Neural cell (in vitro differentiated cells): ENCODE results near the gene MSANTD2.

Experiments used
- EP300 ChIP-seq: fragments of 450-650 bp; conservative IDR thresholded peaks from 2 replicates; pipeline ENCODE4 v1.6.1; 2014; ENCODE audit warnings: antibody characterized with exemption, mild to moderate bottlenecking, moderate library complexity; ENCODE audit not compliant: poor library complexity, severe bottlenecking
- EZH2 ChIP-seq: fragments of 200-600, 300-800 bp; shearing (Covaris generic), sonication (generic); IDR thresholded peaks from 2 replicates; pipeline ENCODE4 v1.6.1; 2014; ENCODE audit warnings: antibody characterized with exemption, low read length, borderline replicate concordance, mild to moderate bottlenecking; ENCODE audit not compliant: insufficient read depth, poor library complexity, severe bottlenecking
- MXI1 ChIP-seq: fragments of 450-650 bp; conservative IDR thresholded peaks from 2 replicates; pipeline ENCODE4 v1.6.1; 2014; ENCODE audit warnings: antibody characterized with exemption, mild to moderate bottlenecking; ENCODE audit not compliant: poor library complexity, severe bottlenecking
- POLR2AphosphoS5 ChIP-seq: IDR thresholded peaks from 2 replicates; pipeline ENCODE4 v1.6.1; 2012
- RAD21 ChIP-seq: fragments of 450-650 bp; conservative IDR thresholded peaks from 2 replicates; pipeline ENCODE4 v1.6.1; 2014; ENCODE audit warnings: antibody characterized with exemption, mild to moderate bottlenecking, moderate library complexity
- SMC3 ChIP-seq: fragments of 450-650 bp; conservative IDR thresholded peaks from 2 replicates; pipeline ENCODE4 v1.6.1; 2014; ENCODE audit warnings: antibody characterized with exemption, mild to moderate bottlenecking, moderate library complexity; ENCODE audit not compliant: poor library complexity
- TF ChIP-seq, protein P1 (sequence below): fragments of 450-650 bp; IDR thresholded peaks from 2 replicates; pipeline ENCODE4 v1.5.1; 2014; ENCODE audit warnings: antibody characterized with exemption, mild to moderate bottlenecking, moderate library complexity; ENCODE audit not compliant: poor library complexity, severe bottlenecking
- TF ChIP-seq, protein P2 (sequence below): IDR thresholded peaks from 2 replicates; pipeline ENCODE4 v1.6.1; 2012; ENCODE audit warnings: borderline replicate concordance

DNA sequence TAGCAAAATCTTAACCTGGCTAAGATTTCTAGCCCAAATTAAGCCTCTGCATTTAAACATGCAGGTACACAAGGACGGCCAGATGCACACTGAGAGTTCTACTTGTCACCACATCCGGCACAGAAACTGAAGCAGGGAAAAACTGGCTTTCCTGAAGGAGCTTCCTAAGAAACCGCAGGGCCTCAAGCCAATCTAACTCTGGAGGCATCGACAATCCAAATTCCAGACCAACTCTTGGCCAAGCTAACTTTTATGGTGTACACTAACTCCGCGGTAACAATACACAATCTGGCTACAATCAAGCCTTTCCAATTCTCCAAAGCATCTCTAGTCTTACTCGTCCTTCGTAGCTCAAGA is 1.2 kb downstream of the MSANTD2 start:
- TF ChIP-seq POLR2AphosphoS5 (no peak), EZH2 (no peak), RAD21 (peak; percentile 9), MXI1 (no peak), SMC3 (no peak), EP300 (no peak)
- TF ChIP-seq, protein P1, sequence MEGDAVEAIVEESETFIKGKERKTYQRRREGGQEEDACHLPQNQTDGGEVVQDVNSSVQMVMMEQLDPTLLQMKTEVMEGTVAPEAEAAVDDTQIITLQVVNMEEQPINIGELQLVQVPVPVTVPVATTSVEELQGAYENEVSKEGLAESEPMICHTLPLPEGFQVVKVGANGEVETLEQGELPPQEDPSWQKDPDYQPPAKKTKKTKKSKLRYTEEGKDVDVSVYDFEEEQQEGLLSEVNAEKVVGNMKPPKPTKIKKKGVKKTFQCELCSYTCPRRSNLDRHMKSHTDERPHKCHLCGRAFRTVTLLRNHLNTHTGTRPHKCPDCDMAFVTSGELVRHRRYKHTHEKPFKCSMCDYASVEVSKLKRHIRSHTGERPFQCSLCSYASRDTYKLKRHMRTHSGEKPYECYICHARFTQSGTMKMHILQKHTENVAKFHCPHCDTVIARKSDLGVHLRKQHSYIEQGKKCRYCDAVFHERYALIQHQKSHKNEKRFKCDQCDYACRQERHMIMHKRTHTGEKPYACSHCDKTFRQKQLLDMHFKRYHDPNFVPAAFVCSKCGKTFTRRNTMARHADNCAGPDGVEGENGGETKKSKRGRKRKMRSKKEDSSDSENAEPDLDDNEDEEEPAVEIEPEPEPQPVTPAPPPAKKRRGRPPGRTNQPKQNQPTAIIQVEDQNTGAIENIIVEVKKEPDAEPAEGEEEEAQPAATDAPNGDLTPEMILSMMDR = no peak
- TF ChIP-seq, protein P2, sequence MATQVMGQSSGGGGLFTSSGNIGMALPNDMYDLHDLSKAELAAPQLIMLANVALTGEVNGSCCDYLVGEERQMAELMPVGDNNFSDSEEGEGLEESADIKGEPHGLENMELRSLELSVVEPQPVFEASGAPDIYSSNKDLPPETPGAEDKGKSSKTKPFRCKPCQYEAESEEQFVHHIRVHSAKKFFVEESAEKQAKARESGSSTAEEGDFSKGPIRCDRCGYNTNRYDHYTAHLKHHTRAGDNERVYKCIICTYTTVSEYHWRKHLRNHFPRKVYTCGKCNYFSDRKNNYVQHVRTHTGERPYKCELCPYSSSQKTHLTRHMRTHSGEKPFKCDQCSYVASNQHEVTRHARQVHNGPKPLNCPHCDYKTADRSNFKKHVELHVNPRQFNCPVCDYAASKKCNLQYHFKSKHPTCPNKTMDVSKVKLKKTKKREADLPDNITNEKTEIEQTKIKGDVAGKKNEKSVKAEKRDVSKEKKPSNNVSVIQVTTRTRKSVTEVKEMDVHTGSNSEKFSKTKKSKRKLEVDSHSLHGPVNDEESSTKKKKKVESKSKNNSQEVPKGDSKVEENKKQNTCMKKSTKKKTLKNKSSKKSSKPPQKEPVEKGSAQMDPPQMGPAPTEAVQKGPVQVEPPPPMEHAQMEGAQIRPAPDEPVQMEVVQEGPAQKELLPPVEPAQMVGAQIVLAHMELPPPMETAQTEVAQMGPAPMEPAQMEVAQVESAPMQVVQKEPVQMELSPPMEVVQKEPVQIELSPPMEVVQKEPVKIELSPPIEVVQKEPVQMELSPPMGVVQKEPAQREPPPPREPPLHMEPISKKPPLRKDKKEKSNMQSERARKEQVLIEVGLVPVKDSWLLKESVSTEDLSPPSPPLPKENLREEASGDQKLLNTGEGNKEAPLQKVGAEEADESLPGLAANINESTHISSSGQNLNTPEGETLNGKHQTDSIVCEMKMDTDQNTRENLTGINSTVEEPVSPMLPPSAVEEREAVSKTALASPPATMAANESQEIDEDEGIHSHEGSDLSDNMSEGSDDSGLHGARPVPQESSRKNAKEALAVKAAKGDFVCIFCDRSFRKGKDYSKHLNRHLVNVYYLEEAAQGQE = no peak
